Hematopoietic multipotent progenitor cell treated with erythropoietin and hydrocortisone succinate and interleukin-3 and kit ligand, for 6 days (in vitro differentiated cells): Measurements from ENCODE around the gene TFDP1.

Source experiments
- DNase-seq: peaks from one replicate; pipeline ENCODE4 v3.0.0-alpha.2; 2015

Gene TFDP1

GRCh38 chr13:113669231-113669754 is 84.7 kb downstream of the TFDP1 start:
- DNase-seq: no peak

DNA sequence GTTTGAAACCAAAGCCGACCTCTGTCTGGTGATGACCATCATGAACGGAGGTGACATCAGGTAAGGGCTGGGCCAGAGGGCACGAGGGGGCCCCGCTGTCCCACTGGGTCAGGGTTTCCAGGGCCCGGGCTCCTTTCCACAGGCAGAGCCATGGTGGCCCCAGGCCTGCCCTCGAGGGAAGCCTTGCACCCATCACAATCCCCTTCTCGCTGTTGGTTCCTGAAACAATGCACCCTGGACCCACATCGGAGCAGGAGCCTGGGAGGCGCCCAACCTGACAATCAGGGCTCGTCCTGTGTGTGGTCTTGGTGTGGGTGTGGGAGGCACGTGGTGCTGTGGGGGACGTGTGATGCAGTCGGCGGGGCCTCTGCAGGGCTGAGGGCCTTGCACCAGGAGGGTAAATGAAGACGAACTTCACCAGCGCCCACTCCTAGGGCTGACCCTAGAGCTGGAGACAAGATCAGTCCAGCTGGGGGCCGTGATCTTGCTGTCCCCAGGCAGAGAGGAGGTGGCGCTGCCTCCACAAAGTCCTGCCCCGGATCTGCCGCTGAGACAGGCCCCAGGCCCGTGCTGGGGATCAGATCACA is 85.3 kb downstream of the TFDP1 start:
- no peak for DNase-seq

GRCh38 chr13:113670541-113670940 is 86.0 kb downstream of the TFDP1 start:
- DNase-seq: no peak

DNA sequence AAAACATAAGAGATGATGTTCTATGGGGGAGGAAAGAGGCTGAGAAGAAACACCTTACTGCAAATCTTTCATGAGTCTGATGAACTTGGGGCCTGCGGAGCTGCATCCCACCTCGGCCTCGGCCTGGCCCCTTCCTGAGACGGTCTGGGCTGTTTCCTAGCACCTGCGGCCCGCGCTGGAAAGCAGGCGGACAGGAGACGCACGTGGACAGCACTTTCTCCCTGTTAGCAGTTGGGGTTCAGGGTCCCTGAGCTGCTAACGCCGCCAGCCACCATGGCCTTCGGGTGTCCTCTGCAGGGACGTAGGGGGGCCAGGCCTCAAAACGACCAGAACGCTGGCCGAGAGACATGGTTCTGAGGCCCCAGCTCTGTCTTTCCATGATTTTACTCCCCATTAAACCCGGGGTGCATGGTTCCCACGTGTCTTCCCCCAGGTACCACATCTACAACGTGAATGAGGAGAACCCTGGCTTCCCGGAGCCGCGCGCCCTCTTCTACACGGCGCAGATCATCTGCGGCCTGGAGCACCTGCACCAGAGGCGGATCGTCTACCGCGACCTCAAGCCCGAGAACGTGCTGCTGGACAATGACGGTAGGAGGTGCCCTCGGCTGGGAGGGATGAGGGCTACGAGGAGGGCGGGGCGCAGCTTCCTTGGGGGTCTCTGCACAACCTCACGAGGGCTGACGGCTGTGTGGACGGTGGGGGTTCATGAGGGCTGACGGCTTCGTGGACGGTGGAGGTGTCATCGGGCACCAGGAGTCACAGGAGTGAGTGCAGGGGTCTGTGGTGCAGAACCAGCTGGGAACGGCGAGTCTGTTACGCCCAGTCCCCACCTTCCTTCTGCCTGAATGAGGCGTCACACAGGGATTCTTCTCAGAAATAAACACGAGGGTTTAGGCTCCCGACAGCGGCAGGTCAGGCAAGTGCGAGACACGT is 86.8 kb downstream of the TFDP1 start:
- no peak for DNase-seq

GRCh38 chr13:113672002-113672651 is 87.6 kb downstream of the TFDP1 start:
- DNase-seq: no peak
